GM10248 (cell line): Measurements from ENCODE around the gene LIPT2.
"Not testable (repeated sequence)": the region's sequence is repeated elsewhere in the genome, so short reads cannot be mapped to it uniquely, and the experiment has no call there.

Experiments used
- CTCF ChIA-PET: fragments of 300-600 bp; sonication (Branson Sonifier 250); formaldehyde crosslinking; extraction: SDS; loops from one replicate; lab custom pipeline; 2021; ENCODE audit warnings: antibody characterized with exemption; lab: Yijun Ruan, JAX
- POLR2A ChIA-PET: fragments of 350-650 bp; sonication (Branson Sonifier 250); formaldehyde crosslinking; extraction: SDS; loops from one replicate; lab custom pipeline; 2020; ENCODE audit warnings: antibody characterized with exemption; lab: Yijun Ruan, JAX
- DNase-seq: peaks from one replicate; pipeline ENCODE4 v3.0.0; 2012; ENCODE audit errors: extremely low spot score
- CTCF ChIP-seq: IDR thresholded peaks from 2 replicates; pipeline ENCODE4 v1.5.1; 2012; ENCODE audit warnings: mild to moderate bottlenecking, low read depth; ENCODE audit errors: extremely low read depth, missing control alignments, control extremely low read depth

Gene LIPT2

GRCh38 chr11:74492974-74493790 lies at the start of gene LIPT2:
Gene LIPT2 (minus strand): TSS chr11:74493724. CDS start chr11:74493703, 21 bp downstream.
- DNase-seq: peak; percentile 96
- ChIA-PET POLR2A (interaction anchor here (0.7 to 1.2 kb wide), 2 partner anchors 92 to 100 kb away, joined by 4 to 5 read pairs; partner anchors contain the start of gene POLD3), CTCF (interaction anchor here (1.2 to 2.2 kb wide), 7 partner anchors 14 to 238 kb away, joined by 3 to 6 read pairs (median 4); no protein-coding TSS in a partner anchor)
- no peak for TF ChIP-seq CTCF

GRCh38 chr11:74541466-74541865 lies 47.9 kb upstream of the LIPT2 start:
- DNase-seq: no peak
- POLR2A ChIA-PET: no interaction called here
- no peak for TF ChIP-seq CTCF
- CTCF ChIA-PET: interaction anchor here (0.9 kb wide), 1 partner anchor 92 kb away, joined by 3 read pairs; no protein-coding TSS in a partner anchor

GRCh38 chr11:74540270-74540669 lies 46.7 kb upstream of the LIPT2 start:
- POLR2A ChIA-PET: no interaction called here

GRCh38 chr11:74538680-74539079 lies 45.2 kb upstream of the LIPT2 start:
- no peak for DNase-seq
- ChIA-PET POLR2A (no interaction called here), CTCF (no interaction called here)
- TF ChIP-seq CTCF: no peak

More at GRCh38 chr11:74540270-74540669, 46.7 kb upstream of the LIPT2 start:
- TF ChIP-seq CTCF: no peak
- CTCF ChIA-PET: no interaction called here
- DNase-seq: no peak

GRCh38 chr11:74535371-74536160 lies 42.0 kb upstream of the LIPT2 start:
- ChIA-PET POLR2A (no interaction called here), CTCF (no interaction called here)
- no peak for DNase-seq
- TF ChIP-seq CTCF: no peak

- CTCF ChIA-PET, POLR2A ChIA-PET, DNase-seq: not testable (repeated sequence)
Observed at GRCh38 chr11:74534946-74535275, 41.4 kb upstream of the LIPT2 start.
